ENCODE measurements around the gene SAMD11.

Gene SAMD11

GRCh38 chr1:956636-957035, 32.9 kb downstream of the SAMD11 start:
- peaks cover 4% of the 10 kb centered on the region; the same call in 1 of the 2 replicates for H3K36me3 ChIP-seq (replicated peaks; ENCODE audit: insufficient read depth, low read length)
- H4K20me1 ChIP-seq (ENCODE audit: insufficient read depth, low read length): no peaks in the 10 kb centered on the region
- peaks cover 38% of the 10 kb centered on the region for H3K79me2 ChIP-seq (ENCODE audit: low read length)
- no peaks in the 10 kb centered on the region for H3K9me2 ChIP-seq (replicated peaks; ENCODE audit: insufficient read depth, low read length)
- no peak overlapping the region for H3K4me3 ChIP-seq (ENCODE audit: low read length)
- no peak overlapping the region for H3K4me2 ChIP-seq (ENCODE audit: low read depth, low read length)
- H3K9me3 ChIP-seq (replicated peaks; ENCODE audit: insufficient read depth, low read length): no peaks in the 10 kb centered on the region
- H3K27me3 ChIP-seq (replicated peaks; ENCODE audit: insufficient read depth, low read length): no peaks in the 10 kb centered on the region
- H3K9ac ChIP-seq (ENCODE audit: low read length): no peak overlapping the region
- H3K4me1 ChIP-seq (ENCODE audit: low read length): 0 out of 2 replicates have a peak, but pooled peaks cover 6% of the 10 kb centered on the region
- no peak for DNase-seq
- no peak overlapping the region for H3K27ac ChIP-seq (ENCODE audit: low read length)
- H3F3A ChIP-seq (ENCODE audit: insufficient read depth, low read length): no peaks in the 10 kb centered on the region
- TF ChIP-seq EZH2phosphoT487 (IDR thresholded peaks at IDR 0.05; ENCODE audit: low read length) (no peak), CTCF (IDR thresholded peaks at IDR 0.05; ENCODE audit: low read length) (no peak), EZH2 (optimal IDR thresholded peaks at IDR 0.05; ENCODE audit: low read depth, low read length) (no peak)
- no peak overlapping the region for H2AFZ ChIP-seq (ENCODE audit: low read length)

- Histone ChIP-seq H4K20me1 (ENCODE audit: insufficient read depth, low read length) (no peaks in the 10 kb centered on the region), H3K27me3 (replicated peaks; ENCODE audit: insufficient read depth, low read length) (no peaks in the 10 kb centered on the region), H3K4me2 (ENCODE audit: low read depth, low read length) (peak within 1 kb of the TSS; percentile 74), H3K36me3 (replicated peaks; ENCODE audit: insufficient read depth, low read length) (peaks cover 3% of the 10 kb centered on the region; the same call in 1 of the 2 replicates), H3K4me3 (ENCODE audit: low read length) (peak within 1 kb of the TSS; percentile 84), H3K4me1 (ENCODE audit: low read length) (0 out of 2 replicates have a peak, but pooled peaks cover 6% of the 10 kb centered on the region), H3K79me2 (ENCODE audit: low read length) (peaks cover 38% of the 10 kb centered on the region), H2AFZ (ENCODE audit: low read length) (peak within 1 kb of the TSS; percentile 85), H3K9me2 (replicated peaks; ENCODE audit: insufficient read depth, low read length) (no peaks in the 10 kb centered on the region), H3K27ac (ENCODE audit: low read length) (no peak within 1 kb of the TSS), H3K9ac (ENCODE audit: low read length) (peak within 1 kb of the TSS; percentile 89), H3F3A (ENCODE audit: insufficient read depth, low read length) (no peaks in the 10 kb centered on the region), H3K9me3 (replicated peaks; ENCODE audit: insufficient read depth, low read length) (no peaks in the 10 kb centered on the region)
- TF ChIP-seq CTCF (IDR thresholded peaks at IDR 0.05; ENCODE audit: low read length) (no peak), EZH2phosphoT487 (IDR thresholded peaks at IDR 0.05; ENCODE audit: low read length) (no peak), EZH2 (optimal IDR thresholded peaks at IDR 0.05; ENCODE audit: low read depth, low read length) (no peak)
- peak; percentile 91 for DNase-seq
Observed at GRCh38 chr1:958823-959730, 35.4 kb downstream of the SAMD11 start, which contains the start of gene NOC2L. TSS of gene NOC2L (minus strand) at chr1:959256. CDS start at chr1:959240, 16 bp downstream.

- Histone ChIP-seq H3K9ac (ENCODE audit: low read length) (peak overlapping the region; percentile 50; the same call in 1 of the 2 replicates), H3K4me1 (ENCODE audit: low read length) (0 out of 2 replicates have a peak, but pooled peaks cover 6% of the 10 kb centered on the region)
Observed at GRCh38 chr1:959731-960362, 36.1 kb downstream of the SAMD11 start.

More at GRCh38 chr1:959731-960362, 36.1 kb downstream of the SAMD11 start:
- Histone ChIP-seq H3K9me2 (replicated peaks; ENCODE audit: insufficient read depth, low read length) (no peaks in the 10 kb centered on the region), H4K20me1 (ENCODE audit: insufficient read depth, low read length) (no peaks in the 10 kb centered on the region), H3K9me3 (replicated peaks; ENCODE audit: insufficient read depth, low read length) (no peaks in the 10 kb centered on the region), H3F3A (ENCODE audit: insufficient read depth, low read length) (no peaks in the 10 kb centered on the region), H3K4me3 (ENCODE audit: low read length) (peak overlapping the region; percentile 53), H3K27ac (ENCODE audit: low read length) (no peak overlapping the region), H3K79me2 (ENCODE audit: low read length) (peaks cover 37% of the 10 kb centered on the region), H3K27me3 (replicated peaks; ENCODE audit: insufficient read depth, low read length) (no peaks in the 10 kb centered on the region), H3K36me3 (replicated peaks; ENCODE audit: insufficient read depth, low read length) (no peaks in the 10 kb centered on the region), H3K4me2 (ENCODE audit: low read depth, low read length) (peak overlapping the region; percentile 74; the same call in 1 of the 2 replicates), H2AFZ (ENCODE audit: low read length) (peak overlapping the region; percentile 85)
- no peak for DNase-seq
- no peak for TF ChIP-seq EZH2 (optimal IDR thresholded peaks at IDR 0.05; ENCODE audit: low read depth, low read length)
- no peak for TF ChIP-seq EZH2phosphoT487 (IDR thresholded peaks at IDR 0.05; ENCODE audit: low read length)
- TF ChIP-seq CTCF (IDR thresholded peaks at IDR 0.05; ENCODE audit: low read length): no peak
